Adrenal gland (tissue), 5 donors: ENCODE results near the gene TMEM266.

Experiments used
- POLR2A ChIP-seq, 2 donors: fragments of 450-650 bp; IDR thresholded peaks; one replicate each; pipeline ENCODE4 v1.6.1; 2017; ENCODE audit warnings: antibody characterized with exemption in 2 of 2, mild to moderate bottlenecking in 2 of 2, moderate library complexity in 1 of 2
- TF ChIP-seq, protein P1 (sequence below), 6 experiments: fragments of 450-650 bp in 4 of 6; fragments of 200-600 bp in 2 of 6; sonication (generic) in 1 of 6; IDR thresholded peaks; 1 replicate in 5 of 6; 2 replicates in 1 of 6; pipeline versions ENCODE4 v1.5.1 to v1.8.0; 2016 to 2021; ENCODE audit warnings: antibody characterized with exemption in 6 of 6, mild to moderate bottlenecking in 2 of 6, moderate library complexity in 1 of 6
- donor health status: DM: no; HTN: no; CAD: no.

DNA sequence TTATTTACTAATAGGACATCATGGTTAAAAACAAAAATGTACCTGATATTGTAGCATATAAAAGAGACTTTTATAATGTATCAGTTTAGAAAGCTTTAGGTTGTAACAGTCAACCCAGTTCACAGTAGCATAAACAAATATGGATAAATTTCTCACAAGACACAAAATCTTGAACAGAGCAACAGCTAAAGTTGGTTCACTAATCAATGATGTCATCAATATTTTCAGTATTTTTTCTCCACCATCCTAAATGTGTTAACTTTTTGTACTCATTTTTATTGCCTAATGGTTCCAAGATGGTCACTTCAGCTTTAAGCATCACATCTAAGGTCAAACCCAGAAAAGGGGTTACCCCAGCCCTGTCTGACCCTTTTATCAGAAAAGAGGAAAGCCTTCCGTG is 26.3 kb upstream of the TMEM266 start:
- no peak for TF ChIP-seq POLR2A (IDR thresholded peaks at IDR 0.05)
- TF ChIP-seq, protein P1, sequence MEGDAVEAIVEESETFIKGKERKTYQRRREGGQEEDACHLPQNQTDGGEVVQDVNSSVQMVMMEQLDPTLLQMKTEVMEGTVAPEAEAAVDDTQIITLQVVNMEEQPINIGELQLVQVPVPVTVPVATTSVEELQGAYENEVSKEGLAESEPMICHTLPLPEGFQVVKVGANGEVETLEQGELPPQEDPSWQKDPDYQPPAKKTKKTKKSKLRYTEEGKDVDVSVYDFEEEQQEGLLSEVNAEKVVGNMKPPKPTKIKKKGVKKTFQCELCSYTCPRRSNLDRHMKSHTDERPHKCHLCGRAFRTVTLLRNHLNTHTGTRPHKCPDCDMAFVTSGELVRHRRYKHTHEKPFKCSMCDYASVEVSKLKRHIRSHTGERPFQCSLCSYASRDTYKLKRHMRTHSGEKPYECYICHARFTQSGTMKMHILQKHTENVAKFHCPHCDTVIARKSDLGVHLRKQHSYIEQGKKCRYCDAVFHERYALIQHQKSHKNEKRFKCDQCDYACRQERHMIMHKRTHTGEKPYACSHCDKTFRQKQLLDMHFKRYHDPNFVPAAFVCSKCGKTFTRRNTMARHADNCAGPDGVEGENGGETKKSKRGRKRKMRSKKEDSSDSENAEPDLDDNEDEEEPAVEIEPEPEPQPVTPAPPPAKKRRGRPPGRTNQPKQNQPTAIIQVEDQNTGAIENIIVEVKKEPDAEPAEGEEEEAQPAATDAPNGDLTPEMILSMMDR (IDR thresholded peaks at IDR 0.05) = no peak
